Activated CD4-positive, alpha-beta T cell treated with anti-CD3 and anti-CD28 coated beads for 36 hours (primary cell): ENCODE results near the gene LSAMP. TPM values are rescaled to one million over a fixed set of nuclear protein-coding genes. Genes with fewer than 3 reads are reported as not detected.

Experiments used
- ATAC-seq: fragments of 200-7000 bp; cut with Tn5 transposase; one replicate; pipeline ENCODE4 v1.10.0; 2021; ENCODE audit warnings: mild to moderate bottlenecking, moderate library complexity
- CTCF ChIA-PET: fragments of 350-600 bp; sonication (Branson Sonifier 250); formaldehyde crosslinking; loops from one replicate; lab custom pipeline; 2021; ENCODE audit warnings: antibody characterized with exemption; lab: Charles Lee
- POLR2A ChIA-PET: fragments of 350-600 bp; sonication (Branson Sonifier 250); formaldehyde crosslinking; loops from one replicate; lab custom pipeline; 2021; ENCODE audit warnings: antibody characterized with exemption, inconsistent platforms; lab: Charles Lee
- DNase-seq: peaks from one replicate; pipeline ENCODE4 v3.0.0-alpha.2; 2020
- H3K27ac Mint-ChIP-seq: one replicate; pipeline ENCODE4 v1.8.0; 2021; ENCODE audit warnings: mixed read lengths
- H3K27me3 Mint-ChIP-seq: one replicate; pipeline ENCODE4 v1.8.0; 2021; ENCODE audit warnings: mixed read lengths
- H3K36me3 Mint-ChIP-seq: one replicate; pipeline ENCODE4 v1.8.0; 2021; ENCODE audit warnings: low read depth, mixed read lengths
- H3K4me1 Mint-ChIP-seq: one replicate; pipeline ENCODE4 v1.8.0; 2021; ENCODE audit warnings: mixed read lengths
- H3K4me3 Mint-ChIP-seq: one replicate; pipeline ENCODE4 v1.8.0; 2021; ENCODE audit warnings: mild to moderate bottlenecking, moderate library complexity, mixed read lengths
- H3K9me3 Mint-ChIP-seq: one replicate; pipeline ENCODE4 v1.8.0; 2021; ENCODE audit warnings: low read depth, mixed read lengths
- intact Hi-C, 2 experiments: fragments of 100-400 bp; cut with DNase I in 1 of 2; cut with micrococcal nuclease in 1 of 2; formaldehyde crosslinking; loops; one replicate each; pipeline versions ENCODE4 v1.14.2 to v1.15.1; 2022 to 2024; cut with DNase I, micrococcal nuclease
- total RNA-seq, 2 experiments: library from RNA; stranded (reverse); gene quantifications; one replicate each; pipeline ENCODE4 v1.2.3, GENCODE V29; 2021

LSAMP gene
- total RNA-seq, 2 experiments from 2014 or later, result not detected

DNA sequence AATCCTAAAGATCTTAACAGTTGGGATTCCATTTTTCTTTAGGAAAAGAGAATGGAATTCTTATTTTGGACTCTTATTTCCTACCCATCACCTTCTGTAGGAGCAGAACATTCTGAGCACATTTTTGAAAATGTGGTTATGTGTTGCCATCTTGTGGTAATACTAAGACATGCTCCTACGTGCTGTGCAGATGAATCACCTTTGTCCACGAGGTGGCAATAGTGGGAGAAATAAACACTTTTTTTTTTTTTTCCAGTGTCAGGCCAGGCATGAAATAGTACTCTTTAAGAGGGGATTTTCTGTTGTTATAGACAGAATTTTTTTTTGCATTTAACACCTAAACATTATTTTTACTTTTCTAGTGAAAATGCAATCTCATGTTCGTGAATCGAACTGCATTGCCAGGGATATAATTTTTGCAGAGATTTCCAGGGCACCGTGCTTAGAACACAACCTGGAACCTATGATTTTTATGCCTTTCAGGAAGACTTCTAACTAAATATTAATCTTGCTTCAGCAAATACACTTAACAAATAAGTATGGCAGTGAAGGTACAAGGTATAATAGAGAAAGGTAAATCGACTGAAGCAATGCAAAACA lies 625.4 kb downstream of the LSAMP start:
- H3K36me3 Mint-ChIP-seq, result no peaks in the 10 kb centered on the region
- POLR2A ChIA-PET, result no interaction called here
- no peak overlapping the region for H3K4me3 Mint-ChIP-seq
- DNase-seq (peak; percentile 68), ATAC-seq (peak; percentile 90)
- no peaks in the 10 kb centered on the region for H3K4me1 Mint-ChIP-seq
- H3K27me3 Mint-ChIP-seq, result no peaks in the 10 kb centered on the region
- intact Hi-C loops, result loop anchor here (1.0 to 10.0 kb wide), 8 partner anchors 36 to 1975 kb away; no protein-coding TSS in a partner anchor
- CTCF ChIA-PET, result interaction anchor here (0.8 to 1.3 kb wide), 5 partner anchors 9 to 111 kb away, joined by 3 to 5 read pairs (median 3); no protein-coding TSS in a partner anchor
- no peaks in the 10 kb centered on the region for H3K9me3 Mint-ChIP-seq
- H3K27ac Mint-ChIP-seq, result no peak overlapping the region

- H3K27ac Mint-ChIP-seq, result no peak overlapping the region
These were observed 630.4 kb downstream of the LSAMP start for GRCh38 chr3:115814778-115815380.

GRCh38 chr3:115814006-115814405 lies 631.3 kb downstream of the LSAMP start:
- Mint-ChIP-seq H3K4me1 (no peaks in the 10 kb centered on the region), H3K4me3 (no peak overlapping the region), H3K27me3 (peaks cover 14% of the 10 kb centered on the region), H3K36me3 (no peaks in the 10 kb centered on the region), H3K27ac (no peak overlapping the region), H3K9me3 (no peaks in the 10 kb centered on the region)
- DNase-seq (no peak), ATAC-seq (no peak)
- intact Hi-C loops, result loop anchor here (1.0 to 10.0 kb wide), 9 partner anchors 29 to 1969 kb away; no protein-coding TSS in a partner anchor
- ChIA-PET POLR2A (no interaction called here), CTCF (interaction anchor here (1.0 to 3.2 kb wide), 4 partner anchors 8 to 149 kb away, joined by 3 to 14 read pairs (median 4); no protein-coding TSS in a partner anchor)

More at GRCh38 chr3:115814778-115815380, 630.4 kb downstream of the LSAMP start:
- CTCF ChIA-PET, result interaction anchor here (0.6 to 2.2 kb wide), 15 partner anchors 9 to 723 kb away, joined by 3 to 8 read pairs (median 4); no protein-coding TSS in a partner anchor
- no peak overlapping the region for H3K4me3 Mint-ChIP-seq
- intact Hi-C loops, result loop anchor here (1.0 to 10.0 kb wide), 9 partner anchors 30 to 1970 kb away; no protein-coding TSS in a partner anchor
- DNase-seq (peak; percentile 79), ATAC-seq (peak; percentile 57)
- no peaks in the 10 kb centered on the region for H3K9me3 Mint-ChIP-seq
- peaks cover 7% of the 10 kb centered on the region for H3K27me3 Mint-ChIP-seq
- no peaks in the 10 kb centered on the region for H3K4me1 Mint-ChIP-seq
- POLR2A ChIA-PET, result no interaction called here
- H3K36me3 Mint-ChIP-seq, result no peaks in the 10 kb centered on the region

DNA sequence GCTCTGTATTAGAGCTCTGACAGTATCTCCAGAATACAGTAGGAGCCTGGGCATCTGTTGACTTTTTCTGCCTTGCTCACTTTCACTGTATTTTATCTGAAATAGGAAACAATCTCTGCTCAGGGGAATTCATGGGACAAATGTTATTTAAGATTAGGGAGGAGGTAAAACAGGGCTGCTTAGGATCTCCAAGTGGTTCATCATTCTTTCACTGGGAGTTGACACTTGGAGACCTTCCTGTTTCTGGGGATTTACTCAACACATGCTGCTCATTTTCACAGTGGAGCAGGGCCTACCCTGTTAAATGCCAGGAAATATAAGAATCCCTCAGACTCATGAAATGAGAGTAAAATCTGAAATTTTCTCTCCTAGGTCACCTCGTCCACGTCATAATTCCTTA lies 636.5 kb downstream of the LSAMP start:
- ChIA-PET POLR2A (no interaction called here), CTCF (no interaction called here)
- intact Hi-C loops, result no loop called here
- Mint-ChIP-seq H3K27ac (no peak overlapping the region), H3K9me3 (no peaks in the 10 kb centered on the region), H3K4me3 (no peak overlapping the region), H3K36me3 (no peaks in the 10 kb centered on the region), H3K4me1 (peaks cover 3% of the 10 kb centered on the region), H3K27me3 (peaks cover 30% of the 10 kb centered on the region)
- ATAC-seq (no peak), DNase-seq (no peak)

- no peak for DNase-seq
These were observed 637.0 kb downstream of the LSAMP start for GRCh38 chr3:115808244-115808643.

DNA sequence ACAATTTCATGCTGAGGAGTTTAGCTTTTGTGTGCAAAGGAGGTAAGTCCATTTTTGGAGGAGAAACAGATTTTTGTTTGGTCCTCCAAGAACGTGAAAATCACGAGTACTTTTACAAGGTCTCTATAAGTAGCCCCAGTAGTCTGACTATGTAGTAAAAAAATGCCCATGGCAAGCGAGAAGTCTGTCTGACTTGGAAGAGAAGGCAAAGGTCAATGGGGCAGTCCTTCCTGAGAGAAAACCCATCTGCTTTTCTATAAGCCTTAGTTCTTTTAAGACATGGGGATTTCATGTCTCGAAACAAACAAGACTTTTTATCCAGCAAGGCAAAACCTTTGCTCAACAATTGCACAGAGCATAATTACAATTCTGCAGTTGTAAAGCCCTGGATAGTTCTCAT lies 638.8 kb downstream of the LSAMP start:
- Mint-ChIP-seq H3K36me3 (no peaks in the 10 kb centered on the region), H3K27ac (no peak overlapping the region), H3K4me3 (no peak overlapping the region), H3K27me3 (peaks cover 40% of the 10 kb centered on the region), H3K4me1 (peaks cover 3% of the 10 kb centered on the region), H3K9me3 (no peaks in the 10 kb centered on the region)
- no peak for DNase-seq
- POLR2A ChIA-PET, result no interaction called here
- intact Hi-C loops, result no loop called here
- no peak for ATAC-seq
- CTCF ChIA-PET, result no interaction called here

More at GRCh38 chr3:115808244-115808643, 637.0 kb downstream of the LSAMP start:
- no peak for ATAC-seq
- Mint-ChIP-seq H3K4me3 (no peak overlapping the region), H3K9me3 (no peaks in the 10 kb centered on the region), H3K36me3 (no peaks in the 10 kb centered on the region), H3K4me1 (peaks cover 3% of the 10 kb centered on the region), H3K27me3 (peaks cover 31% of the 10 kb centered on the region), H3K27ac (no peak overlapping the region)
- ChIA-PET POLR2A (no interaction called here), CTCF (no interaction called here)
- intact Hi-C loops, result no loop called here

GRCh38 chr3:115805520-115805919 lies 639.8 kb downstream of the LSAMP start:
- ATAC-seq (no peak), DNase-seq (no peak)
- H3K4me1 Mint-ChIP-seq, result peaks cover 3% of the 10 kb centered on the region
- H3K27ac Mint-ChIP-seq, result no peak overlapping the region
- CTCF ChIA-PET, result interaction anchor here (0.6 to 1.0 kb wide), 3 partner anchors 8 to 30 kb away, joined by 3 to 5 read pairs (median 4); no protein-coding TSS in a partner anchor
- POLR2A ChIA-PET, result no interaction called here
- no peaks in the 10 kb centered on the region for H3K36me3 Mint-ChIP-seq
- intact Hi-C loops, result no loop called here
- peaks cover 41% of the 10 kb centered on the region for H3K27me3 Mint-ChIP-seq
- H3K9me3 Mint-ChIP-seq, result no peaks in the 10 kb centered on the region
- no peak overlapping the region for H3K4me3 Mint-ChIP-seq

GRCh38 chr3:115804713-115805119 lies 640.6 kb downstream of the LSAMP start:
- ChIA-PET POLR2A (no interaction called here), CTCF (interaction anchor here (0.6 to 1.2 kb wide), 4 partner anchors 9 to 31 kb away, joined by 3 to 5 read pairs (median 4); no protein-coding TSS in a partner anchor)
- Mint-ChIP-seq H3K27ac (no peak overlapping the region), H3K27me3 (peaks cover 40% of the 10 kb centered on the region), H3K36me3 (no peaks in the 10 kb centered on the region), H3K9me3 (no peaks in the 10 kb centered on the region), H3K4me1 (peaks cover 3% of the 10 kb centered on the region), H3K4me3 (no peak overlapping the region)
- DNase-seq (no peak), ATAC-seq (no peak)
- intact Hi-C loops, result no loop called here

- ChIA-PET POLR2A (no interaction called here), CTCF (interaction anchor here (1.1 to 1.2 kb wide), 2 partner anchors 14 to 15 kb away, joined by 3 read pairs; no protein-coding TSS in a partner anchor)
- ATAC-seq (peak; percentile 39), DNase-seq (no peak)
- Mint-ChIP-seq H3K27ac (no peak overlapping the region), H3K36me3 (no peaks in the 10 kb centered on the region), H3K27me3 (peaks cover 35% of the 10 kb centered on the region), H3K4me3 (no peak overlapping the region), H3K9me3 (no peaks in the 10 kb centered on the region), H3K4me1 (peaks cover 3% of the 10 kb centered on the region)
- intact Hi-C loops, result no loop called here
These were observed 641.1 kb downstream of the LSAMP start for GRCh38 chr3:115804200-115804599.

GRCh38 chr3:115803661-115804060 lies 641.6 kb downstream of the LSAMP start:
- intact Hi-C loops, result no loop called here
- ATAC-seq, result no peak
- Mint-ChIP-seq H3K4me3 (no peak overlapping the region), H3K36me3 (no peaks in the 10 kb centered on the region), H3K4me1 (peaks cover 3% of the 10 kb centered on the region), H3K9me3 (no peaks in the 10 kb centered on the region), H3K27me3 (peaks cover 32% of the 10 kb centered on the region), H3K27ac (no peak overlapping the region)
- no peak for DNase-seq
- CTCF ChIA-PET, result interaction anchor here (1.1 to 1.2 kb wide), 2 partner anchors 13 to 16 kb away, joined by 3 read pairs; no protein-coding TSS in a partner anchor
- POLR2A ChIA-PET, result no interaction called here

GRCh38 chr3:115800489-115801075 lies 644.7 kb downstream of the LSAMP start:
- ChIA-PET POLR2A (no interaction called here), CTCF (no interaction called here)
- no peak for DNase-seq
- Mint-ChIP-seq H3K36me3 (no peaks in the 10 kb centered on the region), H3K27ac (no peak overlapping the region), H3K4me3 (no peak overlapping the region), H3K4me1 (peaks cover 3% of the 10 kb centered on the region), H3K27me3 (peaks cover 22% of the 10 kb centered on the region), H3K9me3 (no peaks in the 10 kb centered on the region)
- no peak for ATAC-seq
- intact Hi-C loops, result no loop called here
